Erythroblast (primary cell): ENCODE measurements around the gene ZNG1B.
"Not testable (repeated sequence)": the region's sequence is repeated elsewhere in the genome, so short reads cannot be mapped to it uniquely, and the experiment has no call there.

ENCODE experiments used
- DNase-seq, 2 experiments: peaks; one replicate each; lab custom pipeline; 2025; lab: John Stamatoyannopoulos, UW
- GATA1 ChIP-seq: IDR thresholded peaks from 2 replicates; pipeline ENCODE4 v1.6.1; 2011; ENCODE audit warnings: low read depth, mild to moderate bottlenecking, control low read depth, low read length, moderate library complexity
- POLR2A ChIP-seq: IDR thresholded peaks from 2 replicates; pipeline ENCODE4 v1.6.1; 2011; ENCODE audit warnings: mild to moderate bottlenecking, low read length

The ZNG1B gene

GRCh38 chr2:113437508-113438465, at the start of gene ZNG1B:
ZNG1B (plus strand) TSS chr2:113437691; CDS start chr2:113437869, 178 bp downstream.
- DNase-seq = not testable (repeated sequence)
- peak; percentile 40 for TF ChIP-seq POLR2A

- no peak for TF ChIP-seq GATA1
- no peak for TF ChIP-seq POLR2A
- no peak for DNase-seq
Observed at GRCh38 chr2:113390124-113390849, 47.2 kb upstream of the ZNG1B start.

GRCh38 chr2:113391073-113391472, 46.4 kb upstream of the ZNG1B start:
- DNase-seq = no peak
- TF ChIP-seq POLR2A = no peak
- TF ChIP-seq GATA1 = no peak

- TF ChIP-seq POLR2A (no peak), GATA1 (no peak)
- DNase-seq = no peak
Observed at GRCh38 chr2:113406114-113406513, 31.4 kb upstream of the ZNG1B start.

- DNase-seq = no peak
- TF ChIP-seq POLR2A (no peak), GATA1 (no peak)
Observed at GRCh38 chr2:113407446-113408099, 29.9 kb upstream of the ZNG1B start.

- not testable (repeated sequence) for DNase-seq
Observed at GRCh38 chr2:113411725-113412352, 25.7 kb upstream of the ZNG1B start.

GRCh38 chr2:113412774-113413173, 24.7 kb upstream of the ZNG1B start:
- not testable (repeated sequence) for DNase-seq

- not testable (repeated sequence) for DNase-seq
Observed at GRCh38 chr2:113431773-113432172, 5.7 kb upstream of the ZNG1B start.

GRCh38 chr2:113433468-113433867, 4.0 kb upstream of the ZNG1B start:
- not testable (repeated sequence) for DNase-seq

- not testable (repeated sequence) for DNase-seq
Observed at GRCh38 chr2:113465770-113466169, 28.3 kb downstream of the ZNG1B start.

GRCh38 chr2:113476688-113477368, 39.3 kb downstream of the ZNG1B start:
- DNase-seq = not testable (repeated sequence)

- DNase-seq = not testable (repeated sequence)
Observed at GRCh38 chr2:113496527-113496926, 59.0 kb downstream of the ZNG1B start.

- DNase-seq = not testable (repeated sequence)
Observed at GRCh38 chr2:113498365-113498764, 60.9 kb downstream of the ZNG1B start, which contains the start of gene FOXD4L1. FOXD4L1 (plus strand) TSS chr2:113498665; CDS start chr2:113499257, 592 bp downstream.

GRCh38 chr2:113499019-113499885, 61.8 kb downstream of the ZNG1B start:
- DNase-seq = not testable (repeated sequence)

- not testable (repeated sequence) for DNase-seq
Observed at GRCh38 chr2:113499886-113500722, 62.6 kb downstream of the ZNG1B start.

- not testable (repeated sequence) for DNase-seq
Observed at GRCh38 chr2:113500723-113501038, 63.2 kb downstream of the ZNG1B start.

- DNase-seq = not testable (repeated sequence)
Observed at GRCh38 chr2:113502216-113503093, 65.0 kb downstream of the ZNG1B start.
